Retinal pigment epithelial cell (primary cell): ENCODE measurements around the gene RNF223.

Experiments
- DNase-seq: peaks from one replicate; pipeline ENCODE4 v3.0.0-alpha.2; 2010; ENCODE audit warnings: low read depth
- H3K4me3 ChIP-seq: 2 replicates; pipeline ENCODE4 v1.5.1; 2011; ENCODE audit warnings: mild to moderate bottlenecking, low read length, control low read depth, moderate library complexity
- TF ChIP-seq, protein P1 (sequence below): conservative IDR thresholded peaks from 2 replicates; pipeline ENCODE4 v1.5.1; 2011; ENCODE audit warnings: low read depth, low read length, control low read depth, inconsistent platforms

RNF223 gene

DNA sequence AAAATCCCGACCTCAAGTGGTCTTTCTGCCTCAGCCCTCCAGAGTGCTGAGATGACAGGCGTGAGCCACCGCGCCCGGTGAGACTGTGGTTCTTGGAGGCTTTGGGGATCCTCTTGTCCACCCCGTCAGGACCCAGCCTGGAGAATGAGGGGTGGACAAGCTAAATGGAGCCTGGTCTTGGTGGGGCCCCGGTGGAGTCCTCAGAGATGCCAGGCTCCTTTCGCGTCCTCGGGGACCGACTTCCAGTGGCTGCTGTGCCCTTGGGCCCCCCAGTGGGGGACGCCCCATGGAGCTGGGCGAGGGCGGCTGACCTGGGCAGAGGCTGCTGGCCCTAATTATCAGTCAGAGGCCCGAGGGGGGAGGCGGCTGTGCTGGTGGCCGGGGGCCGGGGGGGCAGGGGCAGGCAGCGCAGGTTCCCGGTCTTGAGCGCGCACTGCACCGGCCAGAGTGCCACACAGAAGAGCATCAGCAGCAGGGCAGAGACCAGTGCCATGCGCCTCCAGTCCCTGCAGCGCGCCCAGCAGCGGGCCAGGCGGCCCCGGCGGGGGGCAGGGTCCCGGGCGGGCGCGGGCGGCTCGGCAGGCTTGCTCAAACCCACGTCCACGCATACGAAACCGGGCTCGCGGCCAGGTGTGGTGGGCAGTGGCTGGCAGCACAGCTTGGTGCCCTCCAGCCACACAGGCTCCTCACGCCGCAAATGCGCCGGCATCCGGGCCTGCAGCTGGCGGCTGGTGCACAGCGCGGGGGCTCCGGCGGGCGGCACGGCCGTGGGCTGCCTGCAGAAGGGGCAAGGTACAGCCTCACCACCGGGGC is 2.4 kb downstream of the RNF223 start:
- H3K4me3 ChIP-seq, result no peak overlapping the region
- DNase-seq, result no peak
- TF ChIP-seq, protein P1, sequence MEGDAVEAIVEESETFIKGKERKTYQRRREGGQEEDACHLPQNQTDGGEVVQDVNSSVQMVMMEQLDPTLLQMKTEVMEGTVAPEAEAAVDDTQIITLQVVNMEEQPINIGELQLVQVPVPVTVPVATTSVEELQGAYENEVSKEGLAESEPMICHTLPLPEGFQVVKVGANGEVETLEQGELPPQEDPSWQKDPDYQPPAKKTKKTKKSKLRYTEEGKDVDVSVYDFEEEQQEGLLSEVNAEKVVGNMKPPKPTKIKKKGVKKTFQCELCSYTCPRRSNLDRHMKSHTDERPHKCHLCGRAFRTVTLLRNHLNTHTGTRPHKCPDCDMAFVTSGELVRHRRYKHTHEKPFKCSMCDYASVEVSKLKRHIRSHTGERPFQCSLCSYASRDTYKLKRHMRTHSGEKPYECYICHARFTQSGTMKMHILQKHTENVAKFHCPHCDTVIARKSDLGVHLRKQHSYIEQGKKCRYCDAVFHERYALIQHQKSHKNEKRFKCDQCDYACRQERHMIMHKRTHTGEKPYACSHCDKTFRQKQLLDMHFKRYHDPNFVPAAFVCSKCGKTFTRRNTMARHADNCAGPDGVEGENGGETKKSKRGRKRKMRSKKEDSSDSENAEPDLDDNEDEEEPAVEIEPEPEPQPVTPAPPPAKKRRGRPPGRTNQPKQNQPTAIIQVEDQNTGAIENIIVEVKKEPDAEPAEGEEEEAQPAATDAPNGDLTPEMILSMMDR, result no peak

DNA sequence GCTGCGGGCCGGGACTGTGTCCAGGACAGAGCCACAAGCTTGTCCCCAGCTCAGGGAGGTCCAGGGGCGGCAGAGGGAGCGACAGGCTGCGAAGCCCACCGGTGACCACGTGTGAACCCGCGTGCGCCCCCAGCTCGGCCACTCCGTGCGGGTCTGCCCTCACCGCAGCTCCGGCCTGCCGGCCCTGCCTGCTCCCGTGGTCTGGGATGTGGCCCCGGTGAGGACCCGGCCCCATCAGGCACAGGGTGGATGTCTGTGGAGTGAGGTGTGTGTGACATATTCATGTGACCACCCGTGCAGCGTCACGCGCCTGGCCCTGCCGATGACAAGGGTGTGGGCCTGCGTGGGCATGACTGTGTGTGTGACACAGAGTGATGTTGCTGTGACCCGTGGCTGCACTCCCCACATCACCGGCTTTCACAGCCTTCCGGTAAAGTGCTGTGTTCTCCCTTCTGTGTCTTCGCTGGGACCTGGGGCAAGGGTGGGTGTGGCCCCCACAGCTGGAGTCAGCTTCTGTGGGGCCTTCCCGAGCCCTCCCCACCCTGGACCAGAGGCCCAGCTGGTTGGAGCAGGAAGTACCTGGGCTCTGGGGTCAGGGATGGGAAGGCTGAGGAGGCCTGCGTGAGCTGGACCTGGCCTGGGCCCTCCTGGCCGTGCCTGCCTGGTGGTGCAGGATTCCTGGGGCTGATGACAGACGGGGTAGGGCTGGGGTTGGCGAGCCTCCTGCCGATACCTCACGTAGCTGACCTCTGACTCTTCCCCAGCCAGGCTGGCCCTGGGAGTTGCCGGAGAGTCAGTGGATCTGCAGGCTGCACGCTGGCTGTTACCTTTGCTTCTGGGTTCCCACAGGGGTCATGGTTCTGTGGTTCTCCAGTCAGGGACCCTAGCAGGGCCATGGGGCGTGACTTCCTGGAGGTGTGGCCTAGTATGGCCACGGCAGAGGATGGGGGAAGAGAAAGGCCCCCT is 4.1 kb downstream of the RNF223 start:
- DNase-seq, result no peak
- peak overlapping the region; percentile 78 for H3K4me3 ChIP-seq
- TF ChIP-seq, protein P1, result no peak

- no peak for DNase-seq
- H3K4me3 ChIP-seq, result peak overlapping the region; percentile 78
- TF ChIP-seq, protein P1, result no peak
Measured at GRCh38 chr1:1069056-1069710, 4.9 kb downstream of the RNF223 start.

- DNase-seq, result no peak
- H3K4me3 ChIP-seq, result peak overlapping the region; percentile 78
- TF ChIP-seq, protein P1, result no peak
Measured at GRCh38 chr1:1068517-1069055, 5.5 kb downstream of the RNF223 start.

- H3K4me3 ChIP-seq, result peak overlapping the region; percentile 27
- no peak for DNase-seq
- TF ChIP-seq, protein P1, result no peak
Measured at GRCh38 chr1:1067860-1068516, 6.1 kb downstream of the RNF223 start.

DNA sequence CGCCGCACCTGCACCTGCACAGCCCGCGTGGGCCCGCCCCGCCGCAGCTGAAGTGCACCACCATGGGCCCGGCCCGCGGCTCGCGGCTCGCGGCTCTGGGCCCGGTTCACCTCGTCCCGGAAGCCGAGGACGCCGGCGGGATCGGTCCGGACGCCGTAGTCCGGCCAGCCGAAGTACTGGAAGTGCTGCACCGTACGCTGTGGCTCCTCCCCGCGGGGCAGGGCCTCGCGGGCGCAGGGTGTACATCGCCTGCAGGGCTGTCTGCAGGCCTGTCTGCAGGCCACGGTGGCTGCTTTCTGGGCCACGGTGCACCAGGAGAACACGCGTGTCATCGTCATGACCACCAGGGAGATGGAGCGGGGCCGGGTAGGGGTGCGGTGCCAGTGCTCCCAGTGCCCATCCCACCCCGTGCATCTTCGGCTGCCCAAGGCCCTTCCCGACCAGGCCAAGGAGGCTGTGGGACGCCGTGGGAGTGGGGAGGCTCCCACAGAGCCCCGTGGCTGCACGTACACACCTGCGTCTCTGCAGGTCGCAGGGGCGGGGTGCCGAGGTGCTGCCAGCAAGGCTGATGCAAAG is 6.7 kb downstream of the RNF223 start:
- H3K4me3 ChIP-seq, result no peak overlapping the region
- TF ChIP-seq, protein P1, result no peak
- DNase-seq, result no peak
